ENCODE measurements around the gene COMP.

GRCh38 chr19:18743784-18744418 lies 47.2 kb downstream of the COMP start:
- TF ChIP-seq CTCF (conservative IDR thresholded peaks at IDR 0.05): no peak
- TF ChIP-seq EZH2 (IDR thresholded peaks at IDR 0.05; ENCODE audit: low read depth): no peak
